ENCODE data around the gene CXCL6. TPM values are rescaled to one million over a fixed set of nuclear protein-coding genes. Genes with fewer than 3 reads are reported as not detected.

CXCL6 gene
- polyA plus RNA-seq, 3 donors = 0.79 to 13.9 (median 1.1) TPM

DNA sequence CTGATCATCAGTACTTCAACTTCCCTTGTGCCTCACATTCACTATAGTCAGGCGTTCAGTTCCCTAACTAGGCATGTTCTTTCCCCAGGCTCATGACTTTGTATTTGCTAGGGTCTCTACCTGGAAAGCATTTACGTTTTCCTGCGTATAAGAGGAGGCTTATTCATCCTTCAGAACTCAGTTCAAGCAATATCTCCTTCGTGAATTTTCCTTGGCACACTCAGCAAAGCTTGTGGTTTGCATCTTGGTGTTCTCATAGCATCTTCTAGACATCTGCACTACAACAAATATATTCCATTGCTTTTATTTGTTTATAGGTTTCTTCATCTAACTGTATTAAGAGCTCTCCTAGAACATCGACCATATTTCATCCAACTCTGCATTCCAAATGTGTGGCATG lies 2.6 kb downstream of the CXCL6 start:
- WGBS, 3 donors = 83 to 92% (median 89%) methylated on average over 5 of the region's 5 CpGs

DNA sequence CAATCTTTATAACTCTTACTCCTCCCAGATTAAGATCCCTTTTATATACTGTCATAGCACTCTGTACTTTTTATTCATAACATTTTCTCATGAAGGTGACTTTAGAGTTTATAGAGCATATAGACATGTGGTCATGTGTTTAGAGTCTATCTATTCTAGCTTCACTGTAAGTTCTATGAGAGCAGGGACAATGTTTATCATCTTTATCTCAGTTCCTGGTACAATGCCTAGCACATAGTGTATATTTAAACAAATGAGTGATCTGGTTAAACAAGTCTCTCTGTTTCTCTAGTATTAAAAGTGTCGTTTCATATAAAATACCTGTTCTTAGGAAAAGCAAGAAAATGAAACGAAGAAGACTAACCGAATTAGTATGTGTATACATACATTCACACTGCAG lies 3.2 kb downstream of the CXCL6 start:
- 76 to 93% (median 91%) methylated on average over 3 of the region's 3 CpGs for WGBS, 3 donors
- H3K27ac ChIP-seq (ENCODE audit: low read depth, low read length) = no peak overlapping the region

More for the DNA sequence above, 2.6 kb downstream of the CXCL6 start:
- no peak overlapping the region for H3K27ac ChIP-seq (ENCODE audit: low read depth, low read length)

DNA sequence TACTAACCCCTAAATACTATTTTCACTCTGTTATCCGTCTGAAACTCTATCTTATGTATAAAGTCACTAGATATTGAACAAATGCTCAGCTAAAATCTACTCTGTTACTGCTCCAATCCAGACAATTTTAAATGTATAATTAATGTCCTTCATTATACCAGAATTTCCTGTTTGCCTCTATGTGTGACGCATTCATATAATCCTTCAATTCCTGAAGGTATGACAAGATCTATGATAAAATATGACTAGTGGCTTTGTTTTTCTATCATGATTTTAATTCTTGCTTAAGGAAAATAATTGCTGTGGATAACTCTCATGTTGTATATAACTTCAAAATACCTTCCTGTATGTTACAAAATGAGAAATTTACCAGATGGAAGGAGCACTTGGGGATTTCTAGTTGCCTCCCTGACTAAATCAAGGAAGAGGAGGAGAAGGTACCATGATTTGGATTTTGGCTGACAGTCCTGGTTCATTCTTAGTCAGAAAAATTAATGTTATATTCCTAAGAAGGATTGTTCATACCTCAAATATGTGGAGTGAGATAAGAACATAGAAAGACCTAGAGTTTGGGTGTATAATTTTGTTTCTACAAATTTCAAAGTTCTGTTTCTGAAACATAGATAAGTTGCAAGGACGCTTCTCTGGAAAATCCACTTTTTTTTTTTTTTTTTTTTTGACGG lies 4.9 kb downstream of the CXCL6 start:
- WGBS, 3 donors = 65 to 84% (median 82%) methylated on average over 3 to 4 of the region's 4 CpGs
- no peak overlapping the region for H3K27ac ChIP-seq (ENCODE audit: low read depth, low read length)

DNA sequence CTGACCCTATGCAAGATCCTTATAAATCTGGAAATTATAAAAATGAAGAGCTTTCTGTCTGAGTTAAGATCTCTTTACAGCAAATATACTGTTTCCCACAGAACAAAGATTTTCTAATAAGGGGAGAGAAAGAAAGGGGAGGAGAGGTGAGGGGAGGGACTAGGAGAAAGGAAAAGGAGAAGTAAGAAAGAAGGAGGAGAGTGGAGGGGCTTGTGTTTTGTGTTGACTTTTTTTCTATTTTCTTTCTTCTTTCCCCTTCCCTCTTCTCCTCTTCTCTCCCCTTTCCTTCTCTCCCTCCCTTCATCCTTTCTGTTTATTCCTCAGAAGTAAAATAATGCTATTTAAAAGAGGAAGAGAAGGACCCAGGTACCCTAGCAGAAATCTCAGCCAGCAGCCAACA lies 6.2 kb downstream of the CXCL6 start:
- no peak overlapping the region for H3K27ac ChIP-seq (ENCODE audit: low read depth, low read length)

DNA sequence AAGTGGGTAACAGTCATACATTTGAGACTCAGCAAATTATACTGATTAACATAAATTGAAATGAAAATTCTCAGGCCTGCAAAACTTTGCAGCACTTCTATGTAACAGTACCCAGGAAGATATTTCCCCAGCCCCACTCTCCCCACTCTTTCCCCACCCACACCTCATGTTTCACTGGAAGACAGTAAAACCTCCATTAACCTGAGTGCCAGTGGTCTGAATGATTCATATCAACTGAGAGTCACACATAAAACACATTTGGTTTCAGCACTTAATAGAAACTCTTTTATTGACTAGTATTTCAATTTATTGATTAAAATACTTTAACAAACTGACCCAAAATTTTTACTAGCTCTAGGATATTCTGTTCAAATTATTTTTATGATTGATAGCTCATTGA lies 6.9 kb downstream of the CXCL6 start:
- H3K27ac ChIP-seq (ENCODE audit: low read depth, low read length) = no peak overlapping the region

DNA sequence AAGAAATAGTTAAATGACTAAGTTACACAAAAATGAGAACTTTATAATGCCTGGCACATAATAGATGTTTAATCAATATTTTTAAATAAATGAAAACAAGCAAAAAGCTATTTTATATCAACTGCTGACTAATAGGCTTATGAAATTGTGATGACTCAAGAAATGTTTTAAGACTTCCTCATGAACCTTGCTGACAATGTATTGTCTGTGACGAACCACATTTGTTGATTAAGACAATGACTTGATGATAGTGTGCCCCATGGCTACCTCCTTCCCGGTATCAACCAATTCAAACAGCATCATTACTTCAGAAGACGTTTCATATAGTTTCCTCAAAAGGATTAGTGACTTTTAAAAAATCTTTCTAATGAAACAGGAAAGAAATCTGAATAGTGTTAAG lies 7.9 kb downstream of the CXCL6 start:
- no peak overlapping the region for H3K27ac ChIP-seq (ENCODE audit: low read depth, low read length)
- WGBS, 3 donors = 49 to 75% (median 53%) methylated on average over 3 of the region's 3 CpGs

DNA sequence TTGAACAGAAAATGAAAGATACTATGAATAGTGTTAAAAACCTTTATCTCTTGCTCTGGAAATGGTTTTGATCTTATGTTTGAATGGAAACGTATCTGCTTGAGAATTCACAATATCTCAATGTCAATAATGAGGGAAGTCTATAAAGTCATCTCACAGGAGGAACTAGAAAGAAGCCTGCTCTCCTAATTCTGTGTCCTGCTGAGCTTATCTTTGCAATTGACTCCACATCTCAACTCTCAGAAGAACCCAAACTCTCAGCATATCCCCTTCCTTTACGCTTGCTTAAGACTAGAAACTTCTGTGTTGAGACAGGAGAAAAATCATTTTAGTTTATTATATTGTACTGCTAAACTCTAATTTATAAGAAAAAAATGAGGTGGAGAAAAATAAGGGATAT lies 8.3 kb downstream of the CXCL6 start:
- 64 to 71% (median 70%) methylated on average over 2 of the region's 2 CpGs for WGBS, 3 donors
- H3K27ac ChIP-seq (ENCODE audit: low read depth, low read length) = no peak overlapping the region

DNA sequence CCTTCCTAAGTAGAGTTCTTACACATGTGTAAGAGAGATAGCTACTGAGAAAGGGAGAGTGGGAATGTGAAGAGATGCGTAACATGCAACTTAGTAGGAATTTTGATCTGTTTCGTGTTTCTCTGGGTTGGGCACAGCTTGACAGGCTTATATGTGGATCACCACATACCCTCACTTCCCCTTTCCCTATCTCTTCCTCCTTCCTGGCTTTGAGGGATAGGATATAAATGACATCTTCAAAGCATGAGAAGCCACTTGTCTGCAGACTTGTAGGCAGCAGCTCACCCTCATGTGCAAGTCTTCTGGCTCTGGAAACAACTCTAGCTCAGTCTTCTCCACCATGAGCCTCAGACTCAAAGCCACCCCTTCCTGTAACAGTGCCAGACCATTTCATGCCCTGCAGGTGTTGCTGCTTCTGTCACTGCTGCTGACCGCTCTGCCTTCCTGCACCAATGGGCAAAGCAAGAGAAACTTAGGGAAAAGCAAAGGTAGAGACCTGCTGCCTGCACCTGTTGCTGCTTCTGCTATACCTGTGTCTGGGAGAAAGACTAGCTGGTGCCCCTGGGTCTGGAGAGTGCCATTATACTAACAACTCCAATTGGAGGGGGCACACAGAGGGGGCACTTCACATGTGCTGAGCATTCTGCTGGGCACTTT lies 11.2 kb downstream of the CXCL6 start:
- no peak overlapping the region for H3K27ac ChIP-seq (ENCODE audit: low read depth, low read length)
- WGBS, 3 donors = 74 to 88% (median 81%) methylated on average over 3 of the region's 3 CpGs

DNA sequence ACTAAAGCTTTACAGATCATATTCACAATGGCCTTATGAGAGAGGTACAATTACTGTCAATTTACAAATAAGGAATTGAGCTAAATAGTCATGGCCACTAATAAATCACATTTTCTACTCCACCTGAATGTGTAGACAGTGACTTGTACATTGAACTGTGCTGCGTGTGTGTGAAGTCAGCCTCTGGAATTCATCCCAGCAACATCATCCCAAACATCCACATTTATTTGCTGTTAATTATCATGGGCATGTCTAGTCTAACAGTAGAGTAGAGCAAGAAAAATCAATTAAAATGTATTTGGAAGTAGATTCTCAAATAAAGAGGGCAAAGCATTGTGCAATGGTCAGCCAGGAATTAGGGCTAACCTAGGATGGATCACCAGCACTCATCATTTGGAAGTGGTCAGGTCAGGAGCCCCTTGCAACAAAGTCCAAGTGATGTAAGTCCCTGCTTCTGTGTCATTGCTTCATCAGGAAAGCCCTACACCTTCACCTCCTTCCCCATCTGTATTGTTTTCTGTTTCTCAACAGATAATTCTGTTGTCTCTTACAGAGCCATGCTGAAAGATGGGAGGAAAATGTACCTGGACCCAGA lies 11.8 kb downstream of the CXCL6 start:
- no peak overlapping the region for H3K27ac ChIP-seq (ENCODE audit: low read depth, low read length)
- WGBS, 3 donors = 81 to 89% (median 86%) methylated on average over 1 of the region's 1 CpG

DNA sequence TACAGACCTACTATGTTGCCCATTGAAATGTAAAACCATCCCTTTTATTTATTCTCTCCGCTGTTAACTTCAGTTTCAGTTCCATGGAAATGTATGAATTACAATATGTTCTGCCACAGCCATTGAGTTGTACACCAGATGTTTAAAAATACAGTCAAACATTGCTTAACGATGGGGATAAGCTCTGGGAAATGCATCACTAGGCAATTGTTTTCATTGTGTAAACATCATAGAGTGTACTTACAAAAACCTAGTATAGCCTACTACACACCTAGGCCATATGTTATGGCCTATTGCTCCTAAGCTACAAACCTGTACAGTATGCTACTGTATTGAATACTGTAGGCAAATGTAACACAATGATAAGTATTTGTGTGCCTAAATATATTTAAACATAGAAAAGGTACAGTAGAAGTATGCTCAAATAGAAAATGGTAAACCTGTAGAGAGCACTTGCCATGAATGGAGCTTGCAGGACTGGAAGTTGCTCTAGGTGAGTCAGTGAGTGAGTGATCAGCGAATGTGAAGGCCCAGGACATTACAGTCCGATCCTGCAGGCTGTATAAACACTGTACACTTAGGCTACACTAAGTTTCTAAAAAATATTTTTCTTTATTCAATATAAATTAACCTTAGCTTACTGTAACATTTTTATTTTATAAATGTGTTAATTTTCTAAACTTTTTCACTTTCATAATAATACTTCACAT lies 13.9 kb downstream of the CXCL6 start:
- whole genome bisulfite sequencing, 3 donors = 84 to 92% (median 91%) methylated on average over 4 of the region's 4 CpGs
- H3K27ac ChIP-seq (ENCODE audit: low read depth, low read length) = no peak overlapping the region

DNA sequence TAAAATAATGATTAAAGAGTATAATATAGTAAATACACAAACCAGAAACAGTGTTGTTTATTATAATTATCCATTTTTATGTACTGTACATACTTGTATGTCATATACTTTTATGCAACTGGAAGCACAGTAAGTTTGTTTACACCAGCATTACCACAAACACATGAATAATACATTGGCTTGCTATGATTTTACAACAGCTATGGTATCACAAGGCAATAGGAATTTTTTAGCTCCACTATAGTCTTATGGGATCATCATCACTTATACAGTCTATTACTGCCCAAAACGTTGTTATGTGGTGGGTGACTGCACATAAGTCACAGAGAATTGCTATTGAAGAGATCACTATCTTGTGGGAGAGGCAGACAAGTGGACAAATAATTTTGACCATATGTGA lies 14.8 kb downstream of the CXCL6 start:
- H3K27ac ChIP-seq (ENCODE audit: low read depth, low read length) = no peak overlapping the region
- WGBS, 3 donors = 66 to 85% (median 78%) methylated on average over 1 of the region's 1 CpG

DNA sequence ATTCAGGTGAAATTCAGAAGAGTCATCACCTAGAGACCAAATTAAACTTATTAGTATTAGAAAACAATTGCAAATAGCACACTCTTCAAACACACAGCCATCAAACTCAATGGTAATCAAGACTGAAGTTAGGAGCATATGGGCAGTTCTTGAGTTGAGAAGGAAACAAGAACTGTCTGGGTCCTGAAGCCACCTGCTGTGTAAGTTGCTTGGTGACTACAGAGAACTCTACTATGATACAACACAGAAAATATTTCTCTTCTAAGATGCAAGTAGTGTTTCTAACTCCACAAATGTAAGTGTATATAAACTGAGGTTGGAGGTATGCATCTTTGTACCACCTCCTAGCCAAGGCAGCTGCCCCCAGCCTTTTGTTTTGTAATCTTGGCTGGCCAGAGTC lies 16.3 kb downstream of the CXCL6 start:
- no peak overlapping the region for H3K27ac ChIP-seq (ENCODE audit: low read depth, low read length)

DNA sequence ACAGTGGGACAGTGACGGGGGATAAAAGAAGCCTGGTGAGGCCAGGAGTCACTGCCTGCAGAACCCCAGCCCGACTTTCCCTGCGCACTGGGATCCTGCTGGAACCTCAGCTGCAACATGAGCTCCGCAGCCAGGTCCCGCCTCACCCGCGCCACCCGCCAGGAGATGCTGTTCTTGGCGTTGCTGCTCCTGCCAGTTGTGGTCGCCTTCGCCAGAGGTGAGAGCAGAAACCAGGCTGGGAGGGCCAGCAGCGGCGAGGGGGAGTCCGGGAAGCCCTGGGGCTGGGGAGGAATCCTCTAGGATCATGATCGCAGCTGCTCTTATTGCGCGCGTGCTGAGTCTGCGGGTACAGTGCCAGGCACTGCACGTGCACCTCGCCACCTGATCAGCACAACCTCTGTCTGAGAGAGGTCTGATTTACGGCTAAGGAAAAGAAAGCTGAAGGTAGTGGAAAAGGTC lies 16.8 kb downstream of the CXCL6 start, which contains the start of gene PF4V1:
PF4V1 (plus strand) TSS at position 51 of the 459 bp plus-strand sequence; CDS start at position 118, 67 bp downstream.
- no peak within 1 kb of the TSS for H3K27ac ChIP-seq (ENCODE audit: low read depth, low read length)
- 22 to 28% (median 28%) methylated on average over 22 of the region's 22 CpGs for WGBS, 3 donors

DNA sequence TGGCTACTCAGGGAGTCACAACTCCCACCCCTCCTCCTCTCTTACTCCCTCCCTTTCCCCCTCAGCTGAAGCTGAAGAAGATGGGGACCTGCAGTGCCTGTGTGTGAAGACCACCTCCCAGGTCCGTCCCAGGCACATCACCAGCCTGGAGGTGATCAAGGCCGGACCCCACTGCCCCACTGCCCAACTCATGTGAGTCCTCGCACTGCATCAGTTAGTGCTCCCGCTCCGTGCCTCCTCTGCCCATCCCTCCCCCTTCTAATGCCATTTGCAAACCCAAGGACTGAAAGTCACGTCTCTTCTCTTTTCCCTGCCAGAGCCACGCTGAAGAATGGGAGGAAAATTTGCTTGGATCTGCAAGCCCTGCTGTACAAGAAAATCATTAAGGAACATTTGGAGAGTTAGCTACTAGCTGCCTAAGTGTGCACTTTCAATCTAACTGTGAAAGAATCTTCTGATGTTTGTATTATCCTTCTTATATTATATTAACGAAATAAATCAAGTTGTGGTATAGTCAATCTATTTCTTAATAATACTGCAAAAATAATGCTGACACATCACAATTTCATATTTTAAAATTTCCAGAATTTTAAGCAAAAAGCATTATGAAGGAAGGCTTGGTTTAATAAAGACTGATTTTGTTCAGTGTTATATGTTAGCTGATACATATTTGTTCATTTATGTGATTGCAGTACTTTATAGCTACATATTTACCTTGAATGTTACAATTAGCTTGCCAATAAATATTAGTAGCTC lies 17.4 kb downstream of the CXCL6 start:
- no peak overlapping the region for H3K27ac ChIP-seq (ENCODE audit: low read depth, low read length)
- 34 to 43% (median 37%) methylated on average over 7 to 8 of the region's 8 CpGs for WGBS, 3 donors

DNA sequence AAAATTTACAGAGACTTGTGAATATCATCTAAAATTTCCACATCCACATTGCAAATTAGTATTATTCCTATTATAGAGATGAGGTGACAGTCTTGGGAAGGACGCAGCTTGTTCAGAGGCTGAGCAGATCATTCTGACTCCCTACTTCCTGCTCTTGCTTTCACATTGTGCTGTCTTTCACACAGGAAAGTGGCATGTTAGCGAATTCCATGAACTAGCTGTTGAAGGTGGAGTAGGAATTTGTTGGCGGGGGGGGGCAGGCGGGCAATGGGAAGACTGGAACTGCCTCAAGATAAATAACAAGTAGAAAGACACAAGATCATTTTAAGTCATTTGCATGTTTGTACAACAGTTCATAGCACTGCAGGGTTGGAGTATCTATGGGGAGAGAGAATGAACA lies 18.9 kb downstream of the CXCL6 start:
- 50 to 80% (median 79%) methylated on average over 4 of the region's 4 CpGs for WGBS, 3 donors
- H3K27ac ChIP-seq (ENCODE audit: low read depth, low read length) = no peak overlapping the region

DNA sequence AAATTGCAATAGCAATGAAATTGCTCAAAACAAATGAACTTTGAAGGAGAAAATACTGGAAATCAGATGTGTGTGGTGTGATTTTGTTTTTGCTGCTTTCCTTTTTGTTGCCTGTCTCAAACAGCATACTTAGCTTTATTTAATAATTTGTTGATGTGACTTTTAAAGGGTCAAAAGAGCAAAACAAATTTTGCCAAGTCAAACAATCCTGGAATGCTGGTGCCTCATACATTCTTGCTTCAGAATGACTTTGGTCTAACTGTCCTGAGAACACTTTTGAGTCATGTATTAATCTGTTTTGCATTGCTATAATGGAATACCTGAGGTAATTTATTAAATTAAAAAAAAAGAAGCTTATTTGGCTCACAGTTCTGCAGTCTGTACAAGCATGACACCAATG lies 20.0 kb downstream of the CXCL6 start:
- no peak overlapping the region for H3K27ac ChIP-seq (ENCODE audit: low read depth, low read length)

DNA sequence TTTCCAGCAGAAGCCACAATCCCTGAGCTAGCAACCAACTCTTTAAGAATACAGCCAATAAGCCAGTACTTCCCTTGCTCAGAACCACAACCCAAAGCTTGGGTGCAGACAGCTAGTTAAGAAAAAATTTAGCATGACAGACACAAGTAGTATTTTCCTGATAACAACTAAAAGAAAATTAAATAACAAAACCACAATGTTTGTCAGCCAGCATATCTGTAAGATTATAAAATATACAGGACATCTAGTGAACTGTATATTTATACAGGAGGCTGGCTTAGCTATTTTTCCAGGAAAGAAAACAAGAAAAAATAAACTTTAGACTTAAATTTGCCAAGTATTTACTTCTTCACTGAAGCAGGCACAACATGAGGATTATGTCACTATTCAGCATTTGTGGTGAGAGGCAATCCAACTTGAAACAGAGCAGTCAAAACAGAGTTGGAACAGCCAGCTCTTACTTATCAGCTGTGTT lies 23.2 kb downstream of the CXCL6 start:
- H3K27ac ChIP-seq (ENCODE audit: low read depth, low read length) = no peak overlapping the region

DNA sequence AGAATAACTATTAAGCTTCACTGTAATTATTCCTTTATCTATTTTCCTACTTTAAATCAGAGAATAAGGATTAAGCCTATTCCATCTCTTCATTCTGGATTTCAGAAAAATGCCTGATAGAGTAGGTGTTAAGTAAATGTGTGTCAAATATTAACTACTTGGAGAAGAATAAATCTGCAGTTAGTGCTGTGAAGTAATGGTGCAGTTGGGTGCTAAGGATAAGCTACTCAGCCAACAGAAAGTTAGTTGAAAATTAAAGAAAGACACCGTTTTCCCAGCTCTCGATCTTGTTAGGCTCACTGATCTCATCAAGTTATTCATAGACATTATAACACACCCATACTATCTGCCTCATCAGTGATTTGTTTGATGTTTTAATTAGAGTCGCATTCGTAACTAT lies 23.7 kb downstream of the CXCL6 start:
- WGBS, 3 donors = 48 to 65% (median 63%) methylated on average over 4 of the region's 4 CpGs
- H3K27ac ChIP-seq (ENCODE audit: low read depth, low read length) = no peak overlapping the region

DNA sequence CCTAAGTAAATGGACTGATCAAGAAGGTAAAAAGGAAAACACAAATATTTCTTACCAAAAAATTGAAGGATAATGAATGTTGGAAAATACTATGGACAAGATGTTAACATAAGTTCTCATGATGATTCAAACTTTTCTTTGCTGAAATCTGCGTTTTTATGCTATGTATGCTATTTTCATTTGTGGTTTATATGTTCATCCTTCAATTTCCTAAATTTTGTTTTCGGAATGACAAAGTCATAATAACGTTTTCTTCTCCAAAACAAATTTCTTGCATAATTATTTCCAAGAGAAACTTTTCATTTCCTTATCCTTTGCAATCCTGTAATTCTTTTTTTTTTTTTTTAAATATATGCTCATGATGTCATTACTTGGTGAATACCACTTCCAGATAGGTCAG lies 24.4 kb downstream of the CXCL6 start:
- 78 to 86% (median 78%) methylated on average over 3 of the region's 3 CpGs for WGBS, 3 donors
- H3K27ac ChIP-seq (ENCODE audit: low read depth, low read length) = no peak overlapping the region
